CD4-positive, alpha-beta T cell treated with Interleukin-10 for 1 hour (primary cell): Measurements from ENCODE around the gene PGS1.

Experiments used
- DNase-seq: peaks from one replicate; pipeline ENCODE4 v3.0.0-alpha.2; 2020

Gene PGS1

DNA sequence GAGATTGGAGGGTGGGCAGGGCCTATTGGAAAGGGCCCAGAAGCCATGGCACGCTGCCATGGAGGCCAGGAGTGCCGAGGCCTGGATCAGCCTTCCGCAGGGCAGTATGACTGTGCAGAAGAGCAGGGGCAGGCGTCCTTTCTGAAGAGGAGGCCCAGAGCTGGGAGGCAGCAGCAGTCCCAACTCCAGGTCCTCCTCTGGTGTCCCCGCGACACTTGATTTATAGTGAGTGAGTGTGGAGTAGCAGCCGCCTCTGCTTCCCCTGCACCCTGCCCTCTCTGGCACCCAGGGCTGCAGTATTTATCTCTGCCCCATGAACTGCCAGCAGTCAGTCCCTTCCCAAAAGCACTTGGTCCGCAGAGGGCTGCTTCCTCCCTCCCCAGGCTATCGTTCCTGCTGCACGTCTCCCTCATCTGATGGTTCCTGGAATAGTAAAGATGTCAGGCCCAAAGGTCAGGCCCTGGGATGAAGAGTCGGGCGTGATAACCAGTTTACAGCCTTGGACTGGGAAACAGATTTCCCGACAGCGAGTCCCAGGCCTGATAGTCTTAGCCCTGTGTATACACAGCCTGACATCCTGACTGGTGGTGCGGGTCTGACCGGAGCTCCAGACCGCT, 32.9 kb downstream of the PGS1 start:
- no peak for DNase-seq

DNA sequence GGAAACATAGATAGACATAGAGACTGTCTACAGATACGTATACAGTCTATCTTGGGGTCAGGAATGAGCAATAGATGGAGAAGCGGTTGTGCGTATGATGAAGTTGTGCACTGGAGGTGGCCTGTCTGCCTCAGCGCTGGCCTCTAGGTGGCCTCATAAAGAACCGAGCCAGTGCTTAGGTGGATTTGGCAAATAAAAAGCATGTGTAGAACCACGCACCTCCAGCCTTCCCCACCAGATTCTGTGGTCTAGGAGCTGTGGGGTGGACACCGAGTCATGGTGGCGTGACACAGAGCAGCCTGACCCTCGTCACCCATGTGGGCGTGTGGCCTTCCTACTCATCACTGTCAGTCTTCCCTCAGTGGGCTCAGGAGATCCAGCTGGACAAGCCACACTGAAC, 34.0 kb downstream of the PGS1 start:
- DNase-seq, result peak; percentile 43

GRCh38 chr17:78414178-78415162, 36.0 kb downstream of the PGS1 start:
- peak; percentile 66 for DNase-seq

GRCh38 chr17:78415821-78416711, 37.6 kb downstream of the PGS1 start:
- no peak for DNase-seq

GRCh38 chr17:78416791-78417530, 38.5 kb downstream of the PGS1 start:
- DNase-seq, result no peak

DNA sequence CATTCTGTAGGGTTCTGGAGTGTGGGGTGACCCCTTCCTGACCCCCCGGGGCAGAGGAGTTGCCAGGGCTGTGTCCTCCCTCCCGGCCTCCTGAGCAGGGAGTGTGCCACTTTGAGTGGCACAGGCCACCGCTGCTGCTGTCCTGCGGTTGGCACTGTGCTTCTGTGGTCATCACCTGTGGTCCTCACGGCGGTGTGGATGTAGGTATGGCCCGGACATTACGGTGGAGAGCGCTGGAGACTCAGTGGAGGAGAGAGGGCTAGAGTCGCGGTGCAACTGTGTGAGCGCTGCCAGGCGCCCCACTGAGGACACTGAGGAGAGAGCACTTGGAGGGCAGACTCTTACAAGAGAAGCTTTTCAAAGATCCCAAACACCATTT, 39.1 kb downstream of the PGS1 start:
- DNase-seq, result no peak

DNA sequence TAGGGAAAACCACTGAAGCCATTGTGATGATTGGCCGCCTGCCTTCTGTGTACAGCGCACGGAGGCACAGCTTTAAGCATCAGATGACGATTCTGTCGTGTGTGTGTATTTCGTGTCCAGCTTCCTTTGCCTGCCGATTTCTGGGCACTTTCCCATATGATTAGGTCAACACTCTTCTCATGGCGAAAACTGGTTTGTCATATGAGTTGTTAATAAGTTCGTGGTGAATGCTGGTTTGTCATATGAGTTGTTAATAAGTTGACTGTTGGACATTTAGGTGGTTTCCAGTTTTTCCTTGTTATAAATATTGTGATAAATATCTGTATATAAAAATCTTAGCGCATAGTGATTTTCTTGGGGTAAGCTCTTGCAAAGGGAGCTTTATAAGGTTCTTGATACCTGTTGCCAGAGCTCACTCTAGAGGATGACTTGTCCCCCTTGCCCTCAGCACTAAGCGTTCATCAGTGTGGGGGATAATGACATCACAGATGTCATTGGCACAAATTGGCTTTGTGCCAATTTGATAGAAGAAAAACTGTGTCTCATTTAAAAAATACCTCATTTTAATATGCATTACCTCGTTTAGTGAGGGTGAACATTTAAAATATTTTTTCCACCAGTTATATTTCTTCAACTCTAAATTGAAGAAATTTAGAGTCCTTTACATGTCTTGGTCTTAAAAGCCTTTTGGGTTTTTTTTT, 40.0 kb downstream of the PGS1 start:
- DNase-seq, result no peak

GRCh38 chr17:78419970-78420815, 41.7 kb downstream of the PGS1 start:
- no peak for DNase-seq

DNA sequence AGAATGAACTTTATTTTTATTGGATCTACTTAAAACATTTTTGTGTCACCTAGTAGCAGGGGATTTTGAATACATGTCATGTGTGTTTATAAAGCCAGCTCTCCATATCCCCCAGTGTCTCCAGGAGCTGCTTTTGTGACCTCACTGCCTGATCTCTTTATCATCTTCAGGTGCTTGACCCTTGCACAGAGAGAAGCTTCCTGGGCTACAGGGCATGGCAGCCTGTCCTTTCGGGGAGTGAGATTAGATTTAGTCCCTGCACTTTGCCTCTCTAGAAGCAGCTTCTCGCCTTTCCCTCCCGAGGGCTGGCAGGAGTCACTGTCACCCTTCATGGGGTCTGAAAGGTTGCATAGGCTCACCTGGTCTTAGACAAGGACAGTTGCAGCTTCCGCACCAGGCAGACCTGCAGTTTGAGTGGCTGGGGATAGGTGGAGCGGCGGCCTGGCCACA, 42.7 kb downstream of the PGS1 start:
- no peak for DNase-seq

DNA sequence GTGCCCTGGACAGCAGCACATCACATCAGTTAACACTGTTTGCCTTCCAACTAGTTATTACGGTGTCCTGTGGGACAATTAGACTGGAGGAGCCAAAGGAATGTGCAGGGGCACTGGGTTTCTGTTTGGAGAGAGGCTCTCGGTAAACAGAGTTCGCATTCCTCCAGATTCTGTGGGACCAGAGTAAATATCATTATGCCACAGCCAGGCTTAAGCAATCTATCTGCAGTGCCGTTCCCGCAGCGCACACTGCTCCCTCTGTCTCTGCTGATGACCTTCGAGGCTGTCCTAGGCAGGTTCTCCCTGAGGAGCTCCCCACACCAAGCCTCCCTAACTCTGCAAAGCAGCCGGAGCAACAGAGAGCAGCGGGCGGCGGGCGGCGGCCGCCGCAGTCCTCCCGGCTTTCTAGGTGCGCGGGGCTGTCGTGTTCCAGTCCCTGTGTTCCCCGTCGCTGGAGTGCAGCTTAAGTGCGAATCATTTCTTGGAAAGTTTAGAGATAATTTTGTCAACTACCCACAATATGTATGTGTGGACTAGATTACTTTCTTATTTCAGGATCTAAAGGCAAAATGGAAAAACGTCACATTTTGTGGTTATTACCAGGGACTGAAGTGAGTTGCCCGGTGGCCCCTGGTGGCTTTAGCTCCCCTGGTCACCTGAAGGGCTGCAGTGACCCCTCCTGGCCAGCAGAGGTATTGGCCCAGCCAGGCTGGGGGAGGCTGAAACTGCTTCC, 43.3 kb downstream of the PGS1 start:
- peak; percentile 79 for DNase-seq

- no peak for DNase-seq
These were observed 43.8 kb downstream of the PGS1 start for GRCh38 chr17:78422267-78422605.

GRCh38 chr17:78422872-78423588, 44.6 kb downstream of the PGS1 start:
- no peak for DNase-seq

- no peak for DNase-seq
These were observed 45.7 kb downstream of the PGS1 start for GRCh38 chr17:78423961-78424675.

- no peak for DNase-seq
These were observed 47.0 kb downstream of the PGS1 start for GRCh38 chr17:78425429-78425828.

- DNase-seq, result no peak
These were observed 47.9 kb downstream of the PGS1 start for GRCh38 chr17:78426293-78426879.

- DNase-seq, result no peak
These were observed 48.7 kb downstream of the PGS1 start for GRCh38 chr17:78427140-78427539.

DNA sequence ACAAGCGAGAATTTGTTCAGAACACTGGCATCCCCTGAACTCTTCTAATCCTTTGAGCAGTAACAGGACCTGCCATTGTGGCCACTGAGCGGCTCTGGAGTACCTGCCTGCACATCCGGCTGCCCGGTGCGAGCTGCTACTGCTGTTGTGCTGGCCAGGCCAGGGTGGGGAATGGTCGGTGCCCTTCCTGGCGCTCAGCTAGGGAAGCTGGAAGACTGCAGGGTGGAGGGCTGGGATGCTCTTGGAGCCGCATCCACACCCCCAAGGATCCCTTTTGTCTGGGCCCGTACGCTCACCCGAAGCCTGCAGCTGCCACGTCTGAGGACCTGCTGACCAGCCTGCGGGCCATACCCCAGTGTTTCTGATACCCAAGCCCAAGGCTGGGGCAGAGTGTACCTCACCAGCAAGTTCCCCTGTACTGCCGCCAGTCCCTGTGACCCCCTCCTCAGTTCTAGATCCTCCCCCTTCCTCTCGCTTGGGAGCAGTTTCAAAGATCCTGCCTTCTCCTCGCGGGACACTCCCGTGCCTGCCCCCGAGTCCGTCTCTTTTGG, 49.7 kb downstream of the PGS1 start:
- DNase-seq, result no peak
